ENCODE results near the gene OR6S1. TPM values are rescaled to one million over a fixed set of nuclear protein-coding genes. Genes with fewer than 3 reads are reported as not detected.

Gene OR6S1
- total and polyA plus RNA-seq, 4 donors, result not detected

DNA sequence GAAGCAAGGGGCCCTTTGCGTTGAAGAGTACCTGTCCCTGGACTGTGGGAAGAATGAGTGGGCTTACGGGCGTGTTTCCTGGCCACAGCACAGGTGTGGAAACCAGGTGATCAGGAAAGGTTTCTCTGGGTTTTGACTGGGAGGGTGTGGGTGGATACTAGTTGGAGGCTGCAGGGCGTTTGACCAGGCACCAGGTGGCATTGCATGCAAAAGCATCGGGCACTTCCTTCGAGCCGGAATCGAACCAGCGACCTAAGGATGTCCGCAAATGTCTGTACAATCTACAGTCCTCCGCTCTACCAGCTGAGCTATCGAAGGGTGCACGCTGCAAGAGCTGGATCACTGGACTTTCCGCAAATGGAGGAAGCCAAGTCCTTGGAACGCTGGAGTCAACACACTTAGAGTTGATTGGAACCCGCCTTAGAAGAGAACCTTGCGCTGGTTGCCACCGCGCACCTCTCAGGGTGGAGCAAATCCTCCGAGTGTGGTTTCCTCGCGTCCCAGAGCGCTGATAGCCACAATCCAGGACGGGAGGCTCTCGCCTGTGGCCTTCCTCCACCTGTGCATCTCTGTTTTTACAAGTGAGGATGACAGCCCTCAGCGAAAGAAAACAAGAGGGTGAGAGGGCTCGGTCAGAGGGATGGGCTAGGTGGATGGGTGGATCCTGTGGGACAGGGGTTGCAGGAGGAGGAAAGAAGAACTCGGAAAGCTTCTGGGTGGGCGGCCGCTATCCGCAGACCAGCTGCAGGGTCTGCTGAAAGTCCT is 21.7 kb upstream of the OR6S1 start:
- DNase-seq (ENCODE audit: low spot score), result peak; percentile 53
- H3K27me3 ChIP-seq (ENCODE audit: control insufficient read depth in 4 of 4, insufficient read depth in 4 of 4, low read length in 3 of 4), result no peaks in the 10 kb centered on the region
- H3K4me1 ChIP-seq (ENCODE audit: control insufficient read depth in 4 of 4, insufficient read depth in 4 of 4, low read length in 3 of 4), result peaks cover 0 to 8% (median 4%) of the 10 kb centered on the region in 4 donors
- H3K9ac ChIP-seq (ENCODE audit: low read depth in 1 of 2, low read length in 2 of 2), result no peak overlapping the region
- no peaks in the 10 kb centered on the region for H3K9me3 ChIP-seq (ENCODE audit: control insufficient read depth in 4 of 4, low read length in 3 of 4)
- 12% methylated on average over 31 of the region's 31 CpGs for WGBS
- no peak overlapping the region for H3K4me3 ChIP-seq (ENCODE audit: low read depth in 1 of 3, low read length in 3 of 3)
- no peaks in the 10 kb centered on the region for H3K36me3 ChIP-seq (ENCODE audit: control insufficient read depth in 4 of 4, insufficient read depth in 3 of 4, low read depth in 1 of 4, low read length in 3 of 4)
- TF ChIP-seq FOXA1 (IDR thresholded peaks at IDR 0.05), result no peak
- TF ChIP-seq, protein P1, sequence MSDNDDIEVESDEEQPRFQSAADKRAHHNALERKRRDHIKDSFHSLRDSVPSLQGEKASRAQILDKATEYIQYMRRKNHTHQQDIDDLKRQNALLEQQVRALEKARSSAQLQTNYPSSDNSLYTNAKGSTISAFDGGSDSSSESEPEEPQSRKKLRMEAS (IDR thresholded peaks at IDR 0.05), result no peak
- peak; percentile 93 for TF ChIP-seq ATF3 (IDR thresholded peaks at IDR 0.05)
- no peak for TF ChIP-seq EGR1 (IDR thresholded peaks at IDR 0.05; ENCODE audit: low read depth in 2 of 2)
- no peak for TF ChIP-seq NR2F2 (IDR thresholded peaks at IDR 0.05)
- TF ChIP-seq, protein P2, sequence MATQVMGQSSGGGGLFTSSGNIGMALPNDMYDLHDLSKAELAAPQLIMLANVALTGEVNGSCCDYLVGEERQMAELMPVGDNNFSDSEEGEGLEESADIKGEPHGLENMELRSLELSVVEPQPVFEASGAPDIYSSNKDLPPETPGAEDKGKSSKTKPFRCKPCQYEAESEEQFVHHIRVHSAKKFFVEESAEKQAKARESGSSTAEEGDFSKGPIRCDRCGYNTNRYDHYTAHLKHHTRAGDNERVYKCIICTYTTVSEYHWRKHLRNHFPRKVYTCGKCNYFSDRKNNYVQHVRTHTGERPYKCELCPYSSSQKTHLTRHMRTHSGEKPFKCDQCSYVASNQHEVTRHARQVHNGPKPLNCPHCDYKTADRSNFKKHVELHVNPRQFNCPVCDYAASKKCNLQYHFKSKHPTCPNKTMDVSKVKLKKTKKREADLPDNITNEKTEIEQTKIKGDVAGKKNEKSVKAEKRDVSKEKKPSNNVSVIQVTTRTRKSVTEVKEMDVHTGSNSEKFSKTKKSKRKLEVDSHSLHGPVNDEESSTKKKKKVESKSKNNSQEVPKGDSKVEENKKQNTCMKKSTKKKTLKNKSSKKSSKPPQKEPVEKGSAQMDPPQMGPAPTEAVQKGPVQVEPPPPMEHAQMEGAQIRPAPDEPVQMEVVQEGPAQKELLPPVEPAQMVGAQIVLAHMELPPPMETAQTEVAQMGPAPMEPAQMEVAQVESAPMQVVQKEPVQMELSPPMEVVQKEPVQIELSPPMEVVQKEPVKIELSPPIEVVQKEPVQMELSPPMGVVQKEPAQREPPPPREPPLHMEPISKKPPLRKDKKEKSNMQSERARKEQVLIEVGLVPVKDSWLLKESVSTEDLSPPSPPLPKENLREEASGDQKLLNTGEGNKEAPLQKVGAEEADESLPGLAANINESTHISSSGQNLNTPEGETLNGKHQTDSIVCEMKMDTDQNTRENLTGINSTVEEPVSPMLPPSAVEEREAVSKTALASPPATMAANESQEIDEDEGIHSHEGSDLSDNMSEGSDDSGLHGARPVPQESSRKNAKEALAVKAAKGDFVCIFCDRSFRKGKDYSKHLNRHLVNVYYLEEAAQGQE (IDR thresholded peaks at IDR 0.05), result no peak
- TF ChIP-seq HNF4A (conservative IDR thresholded peaks at IDR 0.05), result peak; percentile 8 to 15
- TF ChIP-seq CTCF (IDR thresholded peaks at IDR 0.05; ENCODE audit: low read depth, low read length, missing input control), result peak; percentile 85
- no peak for TF ChIP-seq TAF1 (conservative IDR thresholded peaks at IDR 0.05)
- no peak for TF ChIP-seq ZBTB33 (IDR thresholded peaks at IDR 0.05)
- peak; percentile 87 to 92 for TF ChIP-seq RAD21 (IDR thresholded peaks at IDR 0.05)
- peak in 1 of 2 donors; percentile 26 for TF ChIP-seq RXRA (IDR thresholded peaks at IDR 0.05)
- H3K27ac ChIP-seq (ENCODE audit: low read depth in 1 of 2, low read length in 2 of 2), result no peak overlapping the region

GRCh38 chr14:20661197-20661596 is 19.7 kb upstream of the OR6S1 start:
- no peak overlapping the region for H3K9ac ChIP-seq (ENCODE audit: low read depth in 1 of 2, low read length in 2 of 2)
- H3K4me3 ChIP-seq (ENCODE audit: low read depth in 1 of 3, low read length in 3 of 3), result no peak overlapping the region
- no peak overlapping the region for H3K27ac ChIP-seq (ENCODE audit: low read depth in 1 of 2, low read length in 2 of 2)
- WGBS, result 56% methylated on average over 2 of the region's 2 CpGs
- TF ChIP-seq RAD21 (IDR thresholded peaks at IDR 0.05) (no peak), HNF4G (IDR thresholded peaks at IDR 0.05) (no peak), EGR1 (IDR thresholded peaks at IDR 0.05; ENCODE audit: low read depth in 2 of 2) (no peak), FOXA2 (IDR thresholded peaks at IDR 0.05) (no peak), HNF4A (conservative IDR thresholded peaks at IDR 0.05) (no peak)
- peaks cover 0 to 10% (median 4%) of the 10 kb centered on the region in 4 donors for H3K27me3 ChIP-seq (ENCODE audit: control insufficient read depth in 4 of 4, insufficient read depth in 4 of 4, low read length in 3 of 4)
- no peaks in the 10 kb centered on the region for H3K9me3 ChIP-seq (ENCODE audit: control insufficient read depth in 4 of 4, low read length in 3 of 4)
- no peaks in the 10 kb centered on the region for H3K36me3 ChIP-seq (ENCODE audit: control insufficient read depth in 4 of 4, insufficient read depth in 3 of 4, low read depth in 1 of 4, low read length in 3 of 4)
- peaks cover 0 to 8% (median 4%) of the 10 kb centered on the region in 4 donors for H3K4me1 ChIP-seq (ENCODE audit: control insufficient read depth in 4 of 4, insufficient read depth in 4 of 4, low read length in 3 of 4)
- no peak for DNase-seq (ENCODE audit: low spot score)
